Gastroesophageal sphincter (tissue), 4 donors: ENCODE data around the gene IL16. TPM values are rescaled to one million over a fixed set of nuclear protein-coding genes. Genes with fewer than 3 reads are reported as not detected.

Experiments
- ATAC-seq: fragments of 150-250 bp; one replicate; pipeline ENCODE4 v1.9.1; 2016; ENCODE audit warnings: mild to moderate bottlenecking, moderate library complexity
- H3K27ac ChIP-seq, 4 donors: fragments of 200-600 bp; sonication (generic) in 3 of 4; 1 replicate in 3 of 4; 2 replicates in 1 of 4; pipeline ENCODE4 v1.5.1; 2016 to 2019
- H3K27me3 ChIP-seq: fragments of 200-600 bp; sonication (generic); one replicate; pipeline ENCODE4 v1.5.1; 2019
- H3K36me3 ChIP-seq, 2 donors: fragments of 200-600 bp; sonication (generic); one replicate each; pipeline ENCODE4 v1.5.1; 2019; ENCODE audit warnings: control low read depth in 1 of 2
- H3K4me1 ChIP-seq, 3 donors: fragments of 200-600 bp; sonication (generic); 1 replicate in 2 of 3; 2 replicates in 1 of 3; pipeline ENCODE4 v1.5.1; 2016 to 2019; ENCODE audit warnings: control low read depth in 2 of 3
- H3K4me3 ChIP-seq, 2 donors: fragments of 200-600 bp; sonication (generic); one replicate each; pipeline ENCODE4 v1.5.1; 2019; ENCODE audit warnings: mild to moderate bottlenecking in 1 of 2, moderate library complexity in 1 of 2
- H3K9me3 ChIP-seq, 3 donors: fragments of 200-600 bp; sonication (generic); one replicate each; pipeline ENCODE4 v1.5.1; 2017 to 2019; ENCODE audit warnings: control low read depth in 2 of 3
- EP300 ChIP-seq: sonication (generic); formaldehyde crosslinking; IDR thresholded peaks from one replicate; pipeline ENCODE4 v1.6.1; 2017; ENCODE audit warnings: antibody characterized with exemption, mild to moderate bottlenecking
- POLR2A ChIP-seq, 2 donors: fragments of 450-650 bp; IDR thresholded peaks; one replicate each; pipeline ENCODE4 v1.6.1; 2017; ENCODE audit warnings: antibody characterized with exemption in 2 of 2, mild to moderate bottlenecking in 2 of 2, moderate library complexity in 1 of 2
- POLR2AphosphoS5 ChIP-seq: sonication (generic); formaldehyde crosslinking; IDR thresholded peaks from one replicate; pipeline ENCODE4 v1.6.1; 2017; ENCODE audit warnings: antibody characterized with exemption
- WGBS, 2 donors: methylation state at CpG; one replicate each; pipeline ENCODE4 v1.1.5; 2018; ENCODE audit warnings: low coverage in 1 of 2; 5-methylcytosine and 5-hydroxymethylcytosine counted together
- total RNA-seq, 4 donors: library from RNA; depleted of rRNA; stranded (reverse); fragments of >200 nt; gene quantifications; one replicate each; pipeline ENCODE4 v1.1.0, GENCODE V29; 2016
- TF ChIP-seq, protein P1 (sequence below), 4 experiments: fragments of 200-600 bp in 2 of 4; fragments of 450-650 bp in 2 of 4; sonication (generic) in 1 of 4; IDR thresholded peaks; one replicate each; pipeline ENCODE4 v1.5.1; 2017 to 2019; ENCODE audit warnings: antibody characterized with exemption in 4 of 4, mild to moderate bottlenecking in 2 of 4, moderate library complexity in 2 of 4

IL16 gene
- total RNA-seq, 4 donors from 2014 or later, result 15.0 to 35.2 (median 23.6) TPM

DNA sequence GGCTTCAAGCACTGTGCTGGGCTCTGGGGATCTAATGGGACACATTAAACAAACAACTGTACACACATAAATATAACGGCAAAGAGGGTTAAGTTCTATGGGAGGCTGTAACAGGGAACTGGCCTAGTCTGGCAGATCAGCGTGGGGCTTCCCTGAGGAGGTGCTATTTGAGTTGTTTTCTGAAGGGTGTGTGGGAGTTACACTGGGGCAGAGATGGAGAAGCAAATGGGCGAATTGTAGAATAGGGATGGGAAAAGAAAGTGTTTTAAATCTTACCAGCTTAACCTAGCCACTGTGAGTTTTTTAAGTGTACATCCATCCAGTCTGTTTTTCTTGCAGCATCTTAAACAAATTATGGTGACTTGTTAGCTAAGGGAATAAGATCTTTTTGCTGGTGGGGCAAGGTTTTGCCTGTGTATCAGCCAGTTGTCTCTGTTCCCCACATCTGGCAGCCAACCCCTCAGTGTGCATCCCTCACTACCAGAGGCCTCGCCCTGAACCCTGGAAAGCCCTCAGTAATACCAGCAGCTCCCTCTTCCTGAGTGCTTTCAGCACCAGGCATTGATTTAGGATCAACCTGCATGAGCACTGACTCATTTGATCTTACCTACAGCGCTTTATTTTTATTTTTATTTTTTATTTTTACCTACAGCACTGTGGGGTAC is 10.9 kb upstream of the IL16 start:
- Histone ChIP-seq H3K36me3 (no peaks in the 10 kb centered on the region), H3K4me3 (no peak overlapping the region), H3K4me1 (peaks cover 0 to 17% (median 0%) of the 10 kb centered on the region in 3 donors), H3K9me3 (no peaks in the 10 kb centered on the region), H3K27ac (peak overlapping the region in 3 of 4 donors; percentile 62 to 73 (median 63)), H3K27me3 (peaks cover 26% of the 10 kb centered on the region)
- 78% methylated on average over 4 to 5 of the region's 5 CpGs for WGBS, 2 donors
- ATAC-seq, result no peak
- TF ChIP-seq POLR2AphosphoS5 (no peak), POLR2A (IDR thresholded peaks at IDR 0.05) (no peak), EP300 (no peak)
- TF ChIP-seq, protein P1, sequence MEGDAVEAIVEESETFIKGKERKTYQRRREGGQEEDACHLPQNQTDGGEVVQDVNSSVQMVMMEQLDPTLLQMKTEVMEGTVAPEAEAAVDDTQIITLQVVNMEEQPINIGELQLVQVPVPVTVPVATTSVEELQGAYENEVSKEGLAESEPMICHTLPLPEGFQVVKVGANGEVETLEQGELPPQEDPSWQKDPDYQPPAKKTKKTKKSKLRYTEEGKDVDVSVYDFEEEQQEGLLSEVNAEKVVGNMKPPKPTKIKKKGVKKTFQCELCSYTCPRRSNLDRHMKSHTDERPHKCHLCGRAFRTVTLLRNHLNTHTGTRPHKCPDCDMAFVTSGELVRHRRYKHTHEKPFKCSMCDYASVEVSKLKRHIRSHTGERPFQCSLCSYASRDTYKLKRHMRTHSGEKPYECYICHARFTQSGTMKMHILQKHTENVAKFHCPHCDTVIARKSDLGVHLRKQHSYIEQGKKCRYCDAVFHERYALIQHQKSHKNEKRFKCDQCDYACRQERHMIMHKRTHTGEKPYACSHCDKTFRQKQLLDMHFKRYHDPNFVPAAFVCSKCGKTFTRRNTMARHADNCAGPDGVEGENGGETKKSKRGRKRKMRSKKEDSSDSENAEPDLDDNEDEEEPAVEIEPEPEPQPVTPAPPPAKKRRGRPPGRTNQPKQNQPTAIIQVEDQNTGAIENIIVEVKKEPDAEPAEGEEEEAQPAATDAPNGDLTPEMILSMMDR (IDR thresholded peaks at IDR 0.05), result no peak

DNA sequence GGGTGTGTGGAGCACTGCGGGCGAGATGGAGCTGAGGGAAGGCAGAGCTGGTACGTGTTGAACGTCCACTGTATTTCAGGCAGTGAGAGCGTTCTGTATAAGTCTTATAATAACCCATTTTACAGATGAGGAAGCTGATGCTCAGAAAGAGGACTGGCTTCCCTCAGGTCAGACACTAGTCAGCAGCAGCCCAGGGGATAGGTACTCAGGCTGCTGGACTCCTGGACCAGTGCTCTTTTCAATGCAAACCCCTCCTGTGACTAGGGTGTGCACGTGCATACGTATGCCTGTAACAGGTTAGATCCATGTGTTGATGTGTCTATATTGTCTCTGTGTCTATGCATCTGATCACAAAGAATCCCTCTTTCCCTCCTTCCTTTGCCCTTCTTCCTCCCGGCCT is 8.3 kb upstream of the IL16 start:
- H3K36me3 ChIP-seq, result no peaks in the 10 kb centered on the region
- no peak for ATAC-seq
- peak overlapping the region in 3 of 4 donors; percentile 43 to 71 (median 62) for H3K27ac ChIP-seq
- no peak overlapping the region for H3K4me3 ChIP-seq
- no peaks in the 10 kb centered on the region for H3K9me3 ChIP-seq
- TF ChIP-seq EP300 (no peak), POLR2AphosphoS5 (no peak), POLR2A (IDR thresholded peaks at IDR 0.05) (no peak)
- TF ChIP-seq, protein P1 (IDR thresholded peaks at IDR 0.05), result no peak
- no peaks in the 10 kb centered on the region for H3K4me1 ChIP-seq
- peaks cover 18% of the 10 kb centered on the region for H3K27me3 ChIP-seq
- WGBS, 2 donors, result 88 to 89% methylated on average over 4 to 8 of the region's 8 CpGs

GRCh38 chr15:81189583-81190283 is 6.9 kb upstream of the IL16 start:
- TF ChIP-seq EP300 (no peak), POLR2AphosphoS5 (peak; percentile 71)
- no peaks in the 10 kb centered on the region for H3K9me3 ChIP-seq
- 39 to 70% methylated on average over 6 to 11 of the region's 11 CpGs for WGBS, 2 donors
- H3K36me3 ChIP-seq, result no peaks in the 10 kb centered on the region
- peak; percentile 91 for ATAC-seq
- H3K27me3 ChIP-seq, result peaks cover 16% of the 10 kb centered on the region
- no peak overlapping the region for H3K4me3 ChIP-seq
- peak overlapping the region; percentile 60 to 75 (median 72) for H3K27ac ChIP-seq
- H3K4me1 ChIP-seq, result peaks cover 0 to 2% (median 0%) of the 10 kb centered on the region in 3 donors

- H3K4me1 ChIP-seq, result peaks cover 0 to 15% (median 0%) of the 10 kb centered on the region in 3 donors
- no peak overlapping the region for H3K4me3 ChIP-seq
- H3K27me3 ChIP-seq, result peaks cover 18% of the 10 kb centered on the region
- peak overlapping the region; percentile 60 to 75 (median 72) for H3K27ac ChIP-seq
- no peak for ATAC-seq
- H3K36me3 ChIP-seq, result no peaks in the 10 kb centered on the region
- WGBS, 2 donors, result 61 to 74% methylated on average over 2 to 3 of the region's 3 CpGs
- H3K9me3 ChIP-seq, result no peaks in the 10 kb centered on the region
- TF ChIP-seq POLR2A (IDR thresholded peaks at IDR 0.05) (no peak), POLR2AphosphoS5 (peak; percentile 47), EP300 (no peak)
- TF ChIP-seq, protein P1 (IDR thresholded peaks at IDR 0.05), result no peak
These were observed 5.7 kb upstream of the IL16 start for GRCh38 chr15:81190922-81191507.

GRCh38 chr15:81191701-81192100 is 5.0 kb upstream of the IL16 start:
- H3K4me1 ChIP-seq, result peaks cover 0 to 19% (median 0%) of the 10 kb centered on the region in 3 donors
- H3K4me3 ChIP-seq, result no peak overlapping the region
- peak overlapping the region in 3 of 4 donors; percentile 30 to 73 (median 70) for H3K27ac ChIP-seq
- no peak for TF ChIP-seq POLR2AphosphoS5
- TF ChIP-seq, protein P1 (IDR thresholded peaks at IDR 0.05), result no peak
- no peak for TF ChIP-seq POLR2A (IDR thresholded peaks at IDR 0.05)
- TF ChIP-seq EP300, result no peak
- 81 to 95% methylated on average over 2 to 3 of the region's 3 CpGs for WGBS, 2 donors
- no peak for ATAC-seq
- no peaks in the 10 kb centered on the region for H3K9me3 ChIP-seq
- no peaks in the 10 kb centered on the region for H3K36me3 ChIP-seq
- peaks cover 15% of the 10 kb centered on the region for H3K27me3 ChIP-seq
